Trophoblast cell (in vitro differentiated cells and primary cell): ENCODE data around the gene FHOD3.

Experiments used
- DNase-seq, 2 donors: peaks; one replicate each; pipeline ENCODE4 v3.0.0-alpha.2; 2016
- H2AFZ ChIP-seq: 2 replicates; pipeline ENCODE4 v1.6.1; 2013; ENCODE audit warnings: low read length, moderate library complexity, mild to moderate bottlenecking; ENCODE audit not compliant: insufficient read depth, poor library complexity
- H2AK5ac ChIP-seq: 2 replicates; pipeline ENCODE4 v1.6.1; 2013; ENCODE audit warnings: mild to moderate bottlenecking, low read length
- H2BK120ac ChIP-seq: 2 replicates; pipeline ENCODE4 v1.6.1; 2013; ENCODE audit warnings: low read length, mild to moderate bottlenecking, moderate library complexity; ENCODE audit not compliant: insufficient read depth, poor library complexity
- H2BK12ac ChIP-seq: 2 replicates; pipeline ENCODE4 v1.6.1; 2013; ENCODE audit warnings: mild to moderate bottlenecking, low read length, moderate library complexity
- H2BK5ac ChIP-seq: 2 replicates; pipeline ENCODE4 v1.6.1; 2013; ENCODE audit warnings: low read length, low read depth, moderate library complexity, mild to moderate bottlenecking; ENCODE audit not compliant: poor library complexity
- H3K14ac ChIP-seq: 2 replicates; pipeline ENCODE4 v1.6.1; 2013; ENCODE audit warnings: mild to moderate bottlenecking, low read length
- H3K18ac ChIP-seq: 2 replicates; pipeline ENCODE4 v1.6.1; 2013; ENCODE audit warnings: mild to moderate bottlenecking, low read length
- H3K23ac ChIP-seq: 2 replicates; pipeline ENCODE4 v1.6.1; 2013; ENCODE audit warnings: low read length
- H3K27ac ChIP-seq: 2 replicates; pipeline ENCODE4 v1.5.1; 2013; ENCODE audit warnings: low read depth, mild to moderate bottlenecking, inconsistent platforms, low read length, moderate library complexity
- H3K27me3 ChIP-seq: 2 replicates; pipeline ENCODE4 v1.6.1; 2013; ENCODE audit warnings: inconsistent platforms, mild to moderate bottlenecking, low read length, moderate library complexity; ENCODE audit not compliant: insufficient read depth
- H3K36me3 ChIP-seq, 2 experiments: 1 replicate in 1 of 2; 2 replicates in 1 of 2; pipeline ENCODE4 v1.6.1; 2013; ENCODE audit warnings: low read length in 2 of 2, mild to moderate bottlenecking in 2 of 2, moderate library complexity in 1 of 2; ENCODE audit not compliant: insufficient read depth in 2 of 2, control insufficient read depth in 1 of 2
- H3K4ac ChIP-seq: 2 replicates; pipeline ENCODE4 v1.6.1; 2013; ENCODE audit warnings: low read depth, mild to moderate bottlenecking, low read length, moderate library complexity
- H3K4me1 ChIP-seq, 2 experiments: 1 replicate in 1 of 2; 2 replicates in 1 of 2; pipeline ENCODE4 v1.6.1; 2013; ENCODE audit warnings: low read length in 2 of 2, mild to moderate bottlenecking in 2 of 2, moderate library complexity in 1 of 2; ENCODE audit not compliant: insufficient read depth in 2 of 2, control insufficient read depth in 1 of 2
- H3K4me2 ChIP-seq: 2 replicates; pipeline ENCODE4 v1.6.1; 2013; ENCODE audit warnings: inconsistent platforms, mild to moderate bottlenecking, low read length, moderate library complexity
- H3K4me3 ChIP-seq: 2 replicates; pipeline ENCODE4 v1.5.1; 2013; ENCODE audit warnings: mild to moderate bottlenecking, low read depth, low read length, inconsistent platforms
- H3K79me1 ChIP-seq: one replicate; pipeline ENCODE4 v1.6.1; 2013; ENCODE audit warnings: low read length
- H3K79me2 ChIP-seq: 2 replicates; pipeline ENCODE4 v1.6.1; 2013; ENCODE audit warnings: low read length, mild to moderate bottlenecking; ENCODE audit not compliant: control insufficient read depth, insufficient read depth, poor library complexity
- H3K9ac ChIP-seq: 2 replicates; pipeline ENCODE4 v1.6.1; 2013; ENCODE audit warnings: mild to moderate bottlenecking, low read length
- H3K9me3 ChIP-seq: 2 replicates; pipeline ENCODE4 v1.6.1; 2013; ENCODE audit warnings: low read depth, mild to moderate bottlenecking, control low read depth, inconsistent platforms, low read length; ENCODE audit not compliant: insufficient read depth
- H4K12ac ChIP-seq: 2 replicates; pipeline ENCODE4 v1.6.1; 2013; ENCODE audit warnings: low read depth, mild to moderate bottlenecking, low read length, moderate library complexity
- H4K8ac ChIP-seq: 2 replicates; pipeline ENCODE4 v1.6.1; 2013; ENCODE audit warnings: low read depth, mild to moderate bottlenecking, low read length, moderate library complexity
- H4K91ac ChIP-seq: one replicate; pipeline ENCODE4 v1.6.1; 2013; ENCODE audit warnings: low read depth, mild to moderate bottlenecking, low read length, moderate library complexity
- WGBS: extraction: QIAGEN DNeasy Blood & Tissue Kit; methylation state at CpG from one replicate; pipeline ENCODE4 v1.1.7; 2013; ENCODE audit warnings: missing lambda C conversion rate; ENCODE audit not compliant: insufficient read length, insufficient coverage; ENCODE audit errors: extremely low coverage; 5-methylcytosine and 5-hydroxymethylcytosine counted together

The FHOD3 gene

GRCh38 chr18:36700955-36701354 lies 403.4 kb downstream of the FHOD3 start:
- H3K79me2 ChIP-seq = no peaks in the 10 kb centered on the region
- no peak overlapping the region for H3K9ac ChIP-seq
- H3K9me3 ChIP-seq = no peaks in the 10 kb centered on the region
- H3K4me1 ChIP-seq = no peaks in the 10 kb centered on the region
- no peak overlapping the region for H3K18ac ChIP-seq
- no peak overlapping the region for H3K4me3 ChIP-seq
- no peak overlapping the region for H4K91ac ChIP-seq
- no peaks in the 10 kb centered on the region for H3K27me3 ChIP-seq
- no peak overlapping the region for H3K27ac ChIP-seq
- no CpG with 5 or more reads among the region's 4 CpGs for WGBS
- H3K36me3 ChIP-seq = peaks cover 12 to 20% of the 10 kb centered on the region in 2 experiments
- H2BK120ac ChIP-seq = no peak overlapping the region
- no peak overlapping the region for H3K23ac ChIP-seq
- H3K79me1 ChIP-seq = no peaks in the 10 kb centered on the region
- no peak for DNase-seq
- no peak overlapping the region for H4K8ac ChIP-seq
- H4K12ac ChIP-seq = no peak overlapping the region
- no peak overlapping the region for H2BK5ac ChIP-seq
- H3K14ac ChIP-seq = no peak overlapping the region
- H3K4me2 ChIP-seq = no peak overlapping the region
- H2BK12ac ChIP-seq = no peak overlapping the region
- no peak overlapping the region for H2AFZ ChIP-seq
- no peak overlapping the region for H2AK5ac ChIP-seq
- no peak overlapping the region for H3K4ac ChIP-seq

- Histone ChIP-seq H2BK12ac (no peak overlapping the region), H3K14ac (no peak overlapping the region), H2BK120ac (no peak overlapping the region), H3K27me3 (no peaks in the 10 kb centered on the region), H2AFZ (no peak overlapping the region), H3K23ac (no peak overlapping the region), H3K4ac (no peak overlapping the region), H3K4me3 (no peak overlapping the region), H3K79me2 (no peaks in the 10 kb centered on the region), H3K27ac (no peak overlapping the region), H2AK5ac (no peak overlapping the region), H4K8ac (no peak overlapping the region), H3K9ac (no peak overlapping the region), H3K4me2 (no peak overlapping the region), H2BK5ac (no peak overlapping the region), H3K36me3 (peaks cover 16 to 22% of the 10 kb centered on the region in 2 experiments), H3K4me1 (no peaks in the 10 kb centered on the region), H4K91ac (no peak overlapping the region), H3K18ac (no peak overlapping the region), H3K9me3 (no peaks in the 10 kb centered on the region), H3K79me1 (no peaks in the 10 kb centered on the region), H4K12ac (no peak overlapping the region)
- WGBS = no CpG with 5 or more reads among the region's 10 CpGs
- no peak for DNase-seq
Observed at GRCh38 chr18:36702401-36703013, 405.0 kb downstream of the FHOD3 start.

GRCh38 chr18:36704156-36704555 lies 406.6 kb downstream of the FHOD3 start:
- Histone ChIP-seq H4K91ac (no peak overlapping the region), H3K36me3 (peaks cover 22 to 27% of the 10 kb centered on the region in 2 experiments), H3K79me2 (no peaks in the 10 kb centered on the region), H3K4me3 (no peak overlapping the region), H3K4me2 (no peak overlapping the region), H4K8ac (no peak overlapping the region), H3K4ac (no peak overlapping the region), H2BK5ac (no peak overlapping the region), H4K12ac (no peak overlapping the region), H3K79me1 (no peaks in the 10 kb centered on the region), H2AFZ (no peak overlapping the region), H2AK5ac (no peak overlapping the region), H3K9ac (no peak overlapping the region), H3K14ac (no peak overlapping the region), H3K27me3 (no peaks in the 10 kb centered on the region), H3K27ac (no peak overlapping the region), H3K18ac (no peak overlapping the region), H2BK12ac (no peak overlapping the region), H3K23ac (no peak overlapping the region), H3K4me1 (no peaks in the 10 kb centered on the region), H3K9me3 (no peaks in the 10 kb centered on the region), H2BK120ac (no peak overlapping the region)
- DNase-seq = no peak
- no CpG with 5 or more reads among the region's 6 CpGs for WGBS

GRCh38 chr18:36706134-36706881 lies 408.8 kb downstream of the FHOD3 start:
- Histone ChIP-seq H2BK12ac (no peak overlapping the region), H4K8ac (no peak overlapping the region), H3K79me1 (no peaks in the 10 kb centered on the region), H3K14ac (no peak overlapping the region), H2BK5ac (no peak overlapping the region), H2AFZ (no peak overlapping the region), H3K18ac (no peak overlapping the region), H4K12ac (no peak overlapping the region), H3K36me3 (peaks cover 22 to 23% of the 10 kb centered on the region in 2 experiments), H2AK5ac (no peak overlapping the region), H3K23ac (no peak overlapping the region), H3K27ac (no peak overlapping the region), H3K9ac (no peak overlapping the region), H3K4me2 (no peak overlapping the region), H2BK120ac (no peak overlapping the region), H4K91ac (no peak overlapping the region), H3K4me3 (no peak overlapping the region), H3K79me2 (no peaks in the 10 kb centered on the region), H3K9me3 (no peaks in the 10 kb centered on the region), H3K4me1 (no peaks in the 10 kb centered on the region), H3K4ac (no peak overlapping the region), H3K27me3 (no peaks in the 10 kb centered on the region)
- no CpG with 5 or more reads among the region's 8 CpGs for WGBS
- no peak for DNase-seq
